UCSD-AML1 (cell line): ENCODE measurements around the gene ZNF654.

Source experiments
- DNase-seq: peaks from one replicate; lab custom pipeline; 2025; ENCODE audit not compliant: unreplicated experiment; lab: John Stamatoyannopoulos, UW

ZNF654 gene

DNA sequence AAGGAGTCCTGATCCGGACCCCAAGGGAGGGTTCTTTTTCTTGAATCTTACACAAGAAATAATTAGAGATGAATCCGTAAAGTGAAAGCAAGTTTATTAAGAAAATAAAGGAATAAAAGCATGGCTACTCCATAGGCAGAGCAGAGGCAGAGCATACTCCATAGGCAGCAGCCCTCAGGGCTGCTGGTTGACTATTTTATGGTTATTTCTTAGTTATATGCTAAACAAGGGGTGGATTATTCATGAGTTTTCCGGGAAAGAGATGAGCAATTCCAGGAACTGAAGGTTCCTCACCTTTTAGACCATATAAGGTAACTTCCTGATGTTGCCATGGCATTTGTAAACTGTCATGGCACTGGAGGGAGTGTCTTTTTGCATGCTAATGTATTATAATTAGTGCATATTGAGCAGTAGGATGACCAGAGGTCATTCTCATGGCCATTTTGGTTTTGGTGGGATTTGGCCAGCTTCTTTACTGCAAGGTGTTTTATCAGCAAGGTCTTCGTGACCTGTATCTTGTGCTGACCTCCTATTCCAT is 132.9 kb downstream of the ZNF654 start:
- no peak for DNase-seq

DNA sequence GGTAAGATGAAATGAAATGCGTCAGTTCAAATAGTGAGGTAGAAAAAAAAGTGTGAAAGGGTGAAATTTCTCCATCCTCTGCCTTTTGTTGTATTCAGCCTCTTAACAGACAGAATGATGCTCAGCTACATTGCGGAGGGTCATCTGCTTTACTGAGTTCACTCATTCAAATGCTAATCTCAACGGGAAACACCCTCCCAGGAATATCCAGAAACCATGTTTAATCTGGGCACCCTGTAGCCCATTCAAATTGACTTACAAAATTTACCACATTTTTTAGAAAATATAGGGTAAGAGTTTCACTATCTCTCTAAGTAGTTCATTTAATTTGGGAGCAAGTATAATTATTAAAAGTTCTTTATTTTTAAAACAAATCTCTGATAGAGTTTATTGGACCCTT is 133.6 kb downstream of the ZNF654 start:
- DNase-seq: no peak
